T47D (cell line): ENCODE results near the gene MT1H.

Experiments
- DNase-seq, 2 experiments: peaks; one replicate each; pipeline versions ENCODE4 v3.0.0 to v3.0.0-alpha.2; 2011 to 2012; ENCODE audit warnings: low read depth in 1 of 2, low spot score in 1 of 2
- JUND ChIP-seq: IDR thresholded peaks from 2 replicates; pipeline ENCODE4 v1.6.1; 2012; ENCODE audit warnings: low read depth
- in situ Hi-C: cut with HindIII; loops from 2 replicates; pipeline ENCODE4 v1.10.0; 2016; ENCODE audit warnings: low sequenced_read_pairs, low pct_unique_long_range_greater_than_20kb

The MT1H gene

GRCh38 chr16:56686758-56687157 is 17.1 kb downstream of the MT1H start:
- TF ChIP-seq JUND = no peak
- no peak for DNase-seq
- in situ Hi-C loops = no loop called here

- in situ Hi-C loops = no loop called here
- DNase-seq = no peak
Measured at GRCh38 chr16:56688762-56689161, 19.1 kb downstream of the MT1H start.

GRCh38 chr16:56689171-56689570 is 19.6 kb downstream of the MT1H start:
- in situ Hi-C loops = no loop called here
- no peak for DNase-seq
- TF ChIP-seq JUND = no peak

More at GRCh38 chr16:56688762-56689161, 19.1 kb downstream of the MT1H start:
- TF ChIP-seq JUND = no peak

GRCh38 chr16:56690420-56691122 is 21.0 kb downstream of the MT1H start:
- no peak for DNase-seq
- in situ Hi-C loops = no loop called here
- TF ChIP-seq JUND = no peak

GRCh38 chr16:56691885-56692284 is 22.3 kb downstream of the MT1H start:
- no peak for TF ChIP-seq JUND
- in situ Hi-C loops = no loop called here
- peak; percentile 4 to 89 for DNase-seq

- DNase-seq = no peak
- in situ Hi-C loops = no loop called here
Measured at GRCh38 chr16:56695246-56695645, 25.6 kb downstream of the MT1H start.

GRCh38 chr16:56697456-56698155 is 28.0 kb downstream of the MT1H start:
- in situ Hi-C loops = no loop called here

More at GRCh38 chr16:56695246-56695645, 25.6 kb downstream of the MT1H start:
- TF ChIP-seq JUND = no peak

GRCh38 chr16:56700195-56700594 is 30.6 kb downstream of the MT1H start:
- no peak for DNase-seq
- in situ Hi-C loops = no loop called here
- no peak for TF ChIP-seq JUND

More at GRCh38 chr16:56697456-56698155, 28.0 kb downstream of the MT1H start:
- TF ChIP-seq JUND = no peak
- DNase-seq = no peak

GRCh38 chr16:56700631-56701030 is 31.0 kb downstream of the MT1H start:
- in situ Hi-C loops = no loop called here
- no peak for TF ChIP-seq JUND
- no peak for DNase-seq

- TF ChIP-seq JUND = no peak
- no peak for DNase-seq
- in situ Hi-C loops = no loop called here
Measured at GRCh38 chr16:56701534-56701933, 31.9 kb downstream of the MT1H start.

GRCh38 chr16:56702836-56703235 is 33.2 kb downstream of the MT1H start:
- no peak for TF ChIP-seq JUND
- in situ Hi-C loops = no loop called here
- no peak for DNase-seq

GRCh38 chr16:56708525-56709442 is 39.2 kb downstream of the MT1H start:
- in situ Hi-C loops = no loop called here
- no peak for DNase-seq
- TF ChIP-seq JUND = no peak
